ENCODE results near the gene MAPRE3.

DNA sequence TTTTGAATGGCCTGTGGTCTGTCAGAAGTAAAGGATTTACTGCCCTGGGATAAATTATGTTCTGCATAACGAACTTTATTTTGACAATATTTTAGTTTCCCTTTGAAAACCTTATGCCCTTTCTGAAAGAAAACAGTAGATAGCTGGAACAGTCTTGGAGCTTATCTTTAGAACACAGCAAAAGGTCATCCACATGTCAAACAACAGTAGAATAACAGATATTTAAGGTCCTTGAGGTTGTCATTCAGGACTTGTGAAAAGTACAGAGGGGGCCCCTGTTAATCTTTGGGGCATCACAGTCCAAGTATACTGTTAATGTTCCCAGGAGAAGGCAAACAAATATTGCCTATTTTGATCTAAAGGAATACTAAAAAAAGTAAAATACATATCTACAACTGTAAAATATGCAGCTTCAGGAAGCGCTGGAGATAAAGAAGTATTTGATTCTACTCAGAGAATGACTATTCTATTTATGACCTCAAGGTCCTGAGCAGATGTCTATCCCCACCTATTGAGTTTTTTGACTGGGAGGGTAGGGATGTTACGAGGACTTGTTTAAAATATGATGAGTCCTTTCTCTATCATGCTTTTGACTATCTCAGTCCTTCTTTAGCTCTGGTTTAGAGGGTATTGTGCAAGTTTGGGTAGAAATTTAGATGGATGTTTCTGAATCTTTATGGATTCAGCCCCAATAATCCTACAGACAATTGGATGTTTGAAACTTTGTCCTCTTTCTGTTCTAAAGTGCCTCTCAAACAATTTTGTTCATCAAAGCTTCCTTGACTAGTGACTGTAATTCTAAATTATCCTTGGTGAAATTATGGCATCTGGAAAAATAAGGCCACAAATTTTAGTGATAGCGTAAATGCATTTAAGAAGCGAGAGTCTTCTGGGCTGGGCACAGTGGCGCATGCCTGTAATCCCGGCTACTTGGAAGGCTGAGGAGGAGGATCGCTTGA, 37.3 kb downstream of the MAPRE3 start:
- TF ChIP-seq POLR2A (IDR thresholded peaks at IDR 0.05), result no peak
- TF ChIP-seq, protein P1, sequence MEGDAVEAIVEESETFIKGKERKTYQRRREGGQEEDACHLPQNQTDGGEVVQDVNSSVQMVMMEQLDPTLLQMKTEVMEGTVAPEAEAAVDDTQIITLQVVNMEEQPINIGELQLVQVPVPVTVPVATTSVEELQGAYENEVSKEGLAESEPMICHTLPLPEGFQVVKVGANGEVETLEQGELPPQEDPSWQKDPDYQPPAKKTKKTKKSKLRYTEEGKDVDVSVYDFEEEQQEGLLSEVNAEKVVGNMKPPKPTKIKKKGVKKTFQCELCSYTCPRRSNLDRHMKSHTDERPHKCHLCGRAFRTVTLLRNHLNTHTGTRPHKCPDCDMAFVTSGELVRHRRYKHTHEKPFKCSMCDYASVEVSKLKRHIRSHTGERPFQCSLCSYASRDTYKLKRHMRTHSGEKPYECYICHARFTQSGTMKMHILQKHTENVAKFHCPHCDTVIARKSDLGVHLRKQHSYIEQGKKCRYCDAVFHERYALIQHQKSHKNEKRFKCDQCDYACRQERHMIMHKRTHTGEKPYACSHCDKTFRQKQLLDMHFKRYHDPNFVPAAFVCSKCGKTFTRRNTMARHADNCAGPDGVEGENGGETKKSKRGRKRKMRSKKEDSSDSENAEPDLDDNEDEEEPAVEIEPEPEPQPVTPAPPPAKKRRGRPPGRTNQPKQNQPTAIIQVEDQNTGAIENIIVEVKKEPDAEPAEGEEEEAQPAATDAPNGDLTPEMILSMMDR (IDR thresholded peaks at IDR 0.05), result no peak

All from transverse colon (tissue), 3 donors.